GM12801 (cell line): ENCODE data around the gene CST4.

Source experiments
- TF ChIP-seq, protein P1 (sequence below): IDR thresholded peaks from one replicate; pipeline ENCODE4 v1.5.1; 2011; ENCODE audit warnings: control low read depth; ENCODE audit not compliant: insufficient read length; ENCODE audit errors: extremely low read depth

Gene CST4

DNA sequence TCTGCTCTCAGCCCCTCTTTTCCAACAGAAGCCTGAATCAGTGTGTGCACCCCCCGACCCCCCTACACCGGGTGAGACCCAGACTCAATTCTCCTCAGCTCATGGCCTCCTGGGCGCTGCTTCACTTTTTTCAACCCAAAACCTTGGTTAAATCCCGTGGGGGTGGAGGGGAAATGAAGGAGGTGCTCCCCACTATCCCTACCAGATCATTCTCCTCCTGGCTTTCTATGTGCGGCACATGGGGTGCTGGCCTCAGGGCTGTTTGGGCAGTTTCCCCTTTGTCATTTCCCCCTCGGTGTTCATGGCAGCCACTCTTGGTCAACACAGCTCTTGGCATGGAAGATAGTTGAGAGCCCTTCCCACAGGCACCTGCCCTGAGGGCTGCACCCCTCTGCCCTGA, 4.6 kb downstream of the CST4 start:
- TF ChIP-seq, protein P1, sequence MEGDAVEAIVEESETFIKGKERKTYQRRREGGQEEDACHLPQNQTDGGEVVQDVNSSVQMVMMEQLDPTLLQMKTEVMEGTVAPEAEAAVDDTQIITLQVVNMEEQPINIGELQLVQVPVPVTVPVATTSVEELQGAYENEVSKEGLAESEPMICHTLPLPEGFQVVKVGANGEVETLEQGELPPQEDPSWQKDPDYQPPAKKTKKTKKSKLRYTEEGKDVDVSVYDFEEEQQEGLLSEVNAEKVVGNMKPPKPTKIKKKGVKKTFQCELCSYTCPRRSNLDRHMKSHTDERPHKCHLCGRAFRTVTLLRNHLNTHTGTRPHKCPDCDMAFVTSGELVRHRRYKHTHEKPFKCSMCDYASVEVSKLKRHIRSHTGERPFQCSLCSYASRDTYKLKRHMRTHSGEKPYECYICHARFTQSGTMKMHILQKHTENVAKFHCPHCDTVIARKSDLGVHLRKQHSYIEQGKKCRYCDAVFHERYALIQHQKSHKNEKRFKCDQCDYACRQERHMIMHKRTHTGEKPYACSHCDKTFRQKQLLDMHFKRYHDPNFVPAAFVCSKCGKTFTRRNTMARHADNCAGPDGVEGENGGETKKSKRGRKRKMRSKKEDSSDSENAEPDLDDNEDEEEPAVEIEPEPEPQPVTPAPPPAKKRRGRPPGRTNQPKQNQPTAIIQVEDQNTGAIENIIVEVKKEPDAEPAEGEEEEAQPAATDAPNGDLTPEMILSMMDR = no peak

DNA sequence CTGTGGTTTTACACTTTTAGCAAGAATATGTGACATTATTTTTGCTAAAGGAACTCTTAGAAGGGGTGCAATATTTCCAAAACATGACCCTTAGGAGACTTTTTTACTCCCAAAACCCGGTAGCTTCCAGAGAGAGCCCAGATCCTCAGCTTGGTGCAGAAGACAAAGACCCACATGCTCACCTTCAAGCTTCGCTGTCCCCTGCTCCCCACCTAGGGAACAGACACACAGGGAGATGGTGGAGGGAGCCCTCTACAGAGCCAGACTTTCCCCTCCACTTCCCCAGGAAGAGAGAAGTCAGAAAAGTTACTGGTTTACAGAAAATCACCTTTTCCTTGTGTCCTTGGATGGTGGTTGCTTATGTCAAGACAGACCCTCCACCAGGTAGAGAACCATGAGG, 5.0 kb downstream of the CST4 start:
- TF ChIP-seq, protein P1 = no peak

DNA sequence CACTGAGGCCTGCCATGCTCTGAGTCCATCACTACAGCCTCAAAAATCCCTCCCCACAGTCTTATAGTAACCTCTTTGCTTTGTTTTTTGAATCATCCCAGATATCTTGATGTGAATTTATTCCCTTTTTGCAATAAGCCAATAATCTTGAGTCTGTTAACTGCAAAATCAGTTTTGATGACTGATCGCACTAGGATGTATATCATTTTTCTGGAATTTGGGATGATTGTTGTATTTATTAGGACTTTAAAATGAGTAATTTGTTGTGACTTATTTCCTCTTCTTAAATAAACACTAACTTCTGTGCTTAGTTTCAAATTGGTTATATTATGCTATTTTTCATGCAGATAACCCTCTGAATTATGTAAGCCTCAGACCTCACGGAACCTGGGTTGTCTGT, 5.6 kb downstream of the CST4 start:
- TF ChIP-seq, protein P1 = no peak

DNA sequence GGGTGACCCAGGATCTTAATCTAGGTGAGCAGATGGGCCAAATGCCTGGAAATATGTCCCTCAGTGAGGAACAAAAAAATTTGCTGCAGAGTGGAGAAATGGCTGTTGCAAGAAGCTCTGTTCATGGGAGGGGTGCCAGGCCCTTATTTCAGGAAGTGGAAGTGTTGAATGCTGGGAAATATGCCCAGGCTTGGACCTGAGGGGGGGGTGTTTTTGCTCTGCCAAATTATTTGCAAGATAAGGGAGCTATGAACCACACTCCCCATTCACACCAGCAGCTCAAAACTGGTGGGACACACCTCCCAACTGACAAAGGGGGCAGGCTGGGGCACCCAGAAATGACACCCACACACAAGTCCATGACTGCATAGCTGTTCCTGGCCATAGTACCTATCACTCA, 8.7 kb downstream of the CST4 start:
- TF ChIP-seq, protein P1 = no peak

DNA sequence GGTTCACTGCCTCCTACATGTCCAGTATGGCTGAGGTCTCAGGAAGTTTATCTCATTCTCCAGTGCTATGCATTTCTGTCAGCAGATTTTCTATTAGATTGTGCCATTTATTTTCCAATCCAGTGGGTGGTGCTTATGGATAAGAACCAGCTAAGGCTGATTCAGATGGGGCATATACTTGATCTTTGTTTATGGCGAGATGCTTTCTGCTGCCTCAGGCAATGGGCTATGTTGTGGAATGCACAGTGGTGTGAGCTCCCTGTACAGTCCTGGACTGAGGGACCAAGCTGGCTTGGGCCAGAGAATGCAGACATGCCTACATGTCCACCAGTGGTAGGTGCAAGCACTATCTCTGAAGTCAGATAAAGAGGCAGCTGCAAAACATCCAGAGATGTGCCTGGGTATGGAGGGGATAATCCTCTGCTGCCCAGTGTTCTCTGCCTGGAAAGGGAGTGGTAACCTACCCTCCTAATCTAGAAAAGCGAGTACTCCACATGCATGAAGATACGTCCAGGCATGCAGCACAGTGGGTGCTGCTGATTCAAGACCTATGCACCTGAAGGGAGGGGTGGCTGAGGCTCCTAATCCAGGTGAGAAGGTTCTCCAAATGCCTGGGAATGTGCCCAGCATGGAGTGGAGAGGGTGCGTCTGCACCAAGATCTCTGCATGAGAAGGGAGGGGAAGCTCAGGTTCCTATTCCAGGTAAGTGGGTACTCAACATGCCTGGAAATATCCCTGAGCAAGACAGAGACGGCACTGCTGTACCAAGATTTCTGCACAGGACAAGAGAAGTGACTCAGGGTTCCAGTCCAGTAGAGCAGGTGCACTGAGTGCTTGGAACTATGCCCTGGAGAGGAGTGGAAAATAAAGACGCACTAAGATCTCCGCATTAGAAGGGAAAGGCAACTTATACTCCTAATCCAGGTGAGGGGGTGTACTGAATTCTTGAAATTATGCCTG, 9.4 kb downstream of the CST4 start:
- TF ChIP-seq, protein P1 = no peak

DNA sequence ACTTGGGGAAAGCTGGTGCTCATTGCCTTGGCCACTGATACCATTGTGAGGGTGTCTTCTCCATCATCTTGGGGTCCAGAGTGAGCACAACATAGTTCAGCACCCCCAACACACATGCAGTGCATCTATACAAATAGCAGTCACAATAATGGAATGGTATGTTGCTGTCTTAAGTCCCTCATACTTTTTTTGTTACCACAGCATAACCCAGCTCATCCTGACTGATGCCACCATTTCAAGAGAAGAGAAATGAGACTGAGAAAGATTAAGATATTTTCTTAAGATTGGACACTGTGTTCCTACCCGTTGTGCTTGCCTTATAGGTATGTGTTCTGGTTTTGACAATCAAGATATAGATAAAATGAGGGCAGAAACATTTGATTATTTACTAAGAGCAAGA, 15.6 kb downstream of the CST4 start:
- TF ChIP-seq, protein P1 = no peak

DNA sequence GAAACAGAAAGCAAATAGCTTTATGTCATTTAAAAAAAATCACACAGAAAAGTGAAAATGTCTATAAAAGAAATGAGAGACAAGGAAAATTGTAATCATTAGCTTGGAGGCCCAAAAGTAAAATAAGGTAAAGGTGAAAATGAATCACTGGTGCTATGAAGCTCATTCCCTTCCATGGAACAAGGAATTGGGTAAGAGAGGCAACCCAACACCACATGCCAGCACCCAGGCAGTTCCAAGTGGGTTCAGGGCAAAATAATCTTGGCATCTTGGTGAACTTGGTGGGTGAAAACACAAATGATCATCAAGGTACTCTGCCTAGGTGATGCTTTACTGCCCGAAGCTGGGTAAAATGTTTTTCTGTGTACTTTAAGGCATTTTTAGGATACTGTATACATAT, 16.7 kb downstream of the CST4 start:
- TF ChIP-seq, protein P1 = no peak
